OCI-LY3 (cell line): ENCODE measurements around the gene FCN1.

Experiments used
- H2AFZ ChIP-seq: fragments of 200-600, 300-600 bp; shearing (Covaris generic); 2 replicates; pipeline ENCODE4 v1.6.0; 2014; ENCODE audit warnings: antibody characterized with exemption, low read depth, low read length
- H3K27ac ChIP-seq: fragments of 200-600, 300-600 bp; sonication (generic); 2 replicates; pipeline ENCODE4 v1.5.1; 2014; ENCODE audit warnings: mild to moderate bottlenecking, low read length, moderate library complexity, mixed read lengths
- H3K27me3 ChIP-seq: fragments of 200-600, 300-600 bp; sonication (generic); 2 replicates; pipeline ENCODE4 v1.6.1; 2014; ENCODE audit warnings: low read depth, low read length, mixed read lengths
- H3K36me3 ChIP-seq: fragments of 200-600, 300-600 bp; sonication (generic); replicated peaks from 2 replicates; pipeline ENCODE3; 2014; ENCODE audit warnings: low read depth, low read length, mixed read lengths
- H3K4me1 ChIP-seq: fragments of 300-600, 200-600 bp; sonication (generic); 2 replicates; pipeline ENCODE4 v1.6.1; 2014; ENCODE audit warnings: low read length, mixed read lengths
- H3K4me2 ChIP-seq: fragments of 200-600, 300-600 bp; sonication (generic); 2 replicates; pipeline ENCODE4 v1.6.1; 2014; ENCODE audit warnings: low read length, mixed read lengths
- H3K4me3 ChIP-seq: fragments of 300-600, 200-600 bp; sonication (generic); 2 replicates; pipeline ENCODE4 v1.5.1; 2014; ENCODE audit warnings: antibody characterized with exemption, mild to moderate bottlenecking, low read length, moderate library complexity
- H3K79me2 ChIP-seq: fragments of 300-600, 200-600 bp; shearing (Covaris generic); 2 replicates; pipeline ENCODE4 v1.6.1; 2014; ENCODE audit warnings: mild to moderate bottlenecking, low read length, mixed read lengths
- H3K9ac ChIP-seq: fragments of 300-600, 200-600 bp; shearing (Covaris generic); 2 replicates; pipeline ENCODE4 v1.6.0; 2014; ENCODE audit warnings: mild to moderate bottlenecking, low read length, moderate library complexity
- H3K9me3 ChIP-seq: fragments of 200-600, 300-600 bp; shearing (Covaris generic); 2 replicates; pipeline ENCODE4 v1.6.1; 2014; ENCODE audit warnings: low read length, mixed read lengths; ENCODE audit not compliant: insufficient read depth
- H4K20me1 ChIP-seq: fragments of 200-600, 300-600 bp; sonication (generic); 2 replicates; pipeline ENCODE4 v1.6.1; 2016; ENCODE audit warnings: low read length, mixed read lengths; ENCODE audit not compliant: insufficient read depth
- CTCF ChIP-seq: fragments of 200-600, 300-600 bp; sonication (generic); IDR thresholded peaks from 2 replicates; pipeline ENCODE4 v1.5.1; 2014; ENCODE audit warnings: antibody characterized with exemption, low read length, low read depth
- EZH2phosphoT487 ChIP-seq: fragments of 200-600 bp; shearing (Covaris generic); IDR thresholded peaks from 2 replicates; pipeline ENCODE4 v1.6.1; 2018; ENCODE audit warnings: antibody characterized with exemption, mixed run types, low read depth

Gene FCN1

GRCh38 chr9:134872482-134873231, 45.1 kb downstream of the FCN1 start:
- TF ChIP-seq EZH2phosphoT487 = no peak
- no peak for TF ChIP-seq CTCF
- Histone ChIP-seq H3K9me3 (0 out of 2 replicates have a peak, but pooled peaks cover 12% of the 10 kb centered on the region), H4K20me1 (no peaks in the 10 kb centered on the region), H2AFZ (no peak overlapping the region), H3K79me2 (no peaks in the 10 kb centered on the region), H3K27me3 (no peaks in the 10 kb centered on the region), H3K4me2 (no peak overlapping the region), H3K36me3 (peaks cover 4% of the 10 kb centered on the region), H3K27ac (no peak overlapping the region), H3K9ac (no peak overlapping the region), H3K4me3 (no peak overlapping the region), H3K4me1 (peaks cover 20% of the 10 kb centered on the region)

- Histone ChIP-seq H3K27ac (no peak overlapping the region), H3K4me2 (no peak overlapping the region), H3K4me1 (peaks cover 20% of the 10 kb centered on the region), H3K9ac (no peak overlapping the region), H3K36me3 (peaks cover 4% of the 10 kb centered on the region), H3K79me2 (no peaks in the 10 kb centered on the region), H3K9me3 (0 out of 2 replicates have a peak, but pooled peaks cover 12% of the 10 kb centered on the region), H3K27me3 (no peaks in the 10 kb centered on the region), H3K4me3 (no peak overlapping the region), H2AFZ (no peak overlapping the region), H4K20me1 (no peaks in the 10 kb centered on the region)
- TF ChIP-seq EZH2phosphoT487 (no peak), CTCF (no peak)
Observed at GRCh38 chr9:134871697-134872340, 45.9 kb downstream of the FCN1 start.

- no peak overlapping the region for H3K4me2 ChIP-seq
- no peak overlapping the region for H3K27ac ChIP-seq
- 0 out of 2 replicates have a peak, but pooled peaks cover 12% of the 10 kb centered on the region for H3K9me3 ChIP-seq
- H3K79me2 ChIP-seq = no peaks in the 10 kb centered on the region
- no peaks in the 10 kb centered on the region for H3K27me3 ChIP-seq
- H3K36me3 ChIP-seq = peaks cover 4% of the 10 kb centered on the region
- H3K4me1 ChIP-seq = peaks cover 20% of the 10 kb centered on the region
- H2AFZ ChIP-seq = no peak overlapping the region
- no peak for TF ChIP-seq EZH2phosphoT487
- H4K20me1 ChIP-seq = no peaks in the 10 kb centered on the region
- H3K9ac ChIP-seq = no peak overlapping the region
- no peak overlapping the region for H3K4me3 ChIP-seq
Observed at GRCh38 chr9:134870746-134871662, 46.7 kb downstream of the FCN1 start.

GRCh38 chr9:134870301-134870694, 47.4 kb downstream of the FCN1 start:
- H4K20me1 ChIP-seq = no peaks in the 10 kb centered on the region
- H3K4me3 ChIP-seq = no peak overlapping the region
- no peak overlapping the region for H3K27ac ChIP-seq
- no peak overlapping the region for H3K9ac ChIP-seq
- peaks cover 16% of the 10 kb centered on the region for H3K4me1 ChIP-seq
- H3K27me3 ChIP-seq = no peaks in the 10 kb centered on the region
- H3K36me3 ChIP-seq = peaks cover 4% of the 10 kb centered on the region
- H3K9me3 ChIP-seq = 0 out of 2 replicates have a peak, but pooled peaks cover 12% of the 10 kb centered on the region
- TF ChIP-seq EZH2phosphoT487 (no peak), CTCF (no peak)
- H2AFZ ChIP-seq = no peak overlapping the region
- H3K4me2 ChIP-seq = no peak overlapping the region
- no peaks in the 10 kb centered on the region for H3K79me2 ChIP-seq
